GM10847 (cell line): ENCODE measurements around the gene KCNQ1OT1.

Experiments
- POLR2A ChIP-seq: IDR thresholded peaks from 2 replicates; pipeline ENCODE4 v1.6.1; 2011; ENCODE audit not compliant: insufficient read length; ENCODE audit errors: extremely low read depth

KCNQ1OT1 gene

DNA sequence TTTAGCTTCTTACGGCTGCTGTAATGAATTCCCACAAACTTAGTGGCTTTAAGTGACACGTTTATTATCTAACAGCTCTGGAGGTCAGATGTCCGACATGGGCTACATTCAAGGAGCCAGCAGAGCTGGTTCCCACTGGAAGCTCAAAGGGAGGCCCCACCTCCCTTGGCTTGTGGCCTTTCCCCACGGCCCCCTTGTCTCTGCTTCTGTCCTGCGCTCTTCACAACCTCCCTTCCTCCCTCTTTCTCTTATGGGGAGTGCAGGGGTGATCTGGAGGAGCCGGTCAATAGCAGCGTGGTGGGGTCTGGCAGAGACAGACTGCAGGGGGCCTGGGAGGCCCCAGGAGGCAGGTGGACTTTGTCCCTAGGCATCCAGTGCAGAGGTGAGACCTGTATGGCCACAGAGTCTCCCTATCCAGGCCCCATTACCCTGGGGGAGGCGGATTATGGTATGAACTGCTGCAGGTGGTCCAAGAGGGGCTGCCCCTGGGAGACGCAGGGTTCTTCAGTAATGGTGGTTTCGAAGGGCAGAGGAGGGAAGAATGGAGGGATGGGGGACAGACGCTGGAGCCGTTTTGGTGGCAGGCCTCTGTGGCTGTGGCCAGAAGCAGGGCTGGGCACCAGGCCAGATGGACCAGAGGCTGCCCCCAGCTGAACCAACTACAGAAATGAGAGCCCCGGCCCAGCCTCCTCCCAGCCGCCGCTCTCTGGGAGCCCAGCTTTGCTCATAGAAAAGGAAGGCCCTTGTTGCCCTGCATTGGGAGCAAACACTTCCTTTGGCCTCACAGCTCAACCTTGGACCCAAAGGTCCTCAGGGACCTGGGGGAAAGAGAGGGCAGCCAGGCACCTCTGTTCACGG, 30.7 kb upstream of the KCNQ1OT1 start:
- no peak for TF ChIP-seq POLR2A

- no peak for TF ChIP-seq POLR2A
These were observed 30.0 kb upstream of the KCNQ1OT1 start for GRCh38 chr11:2729841-2730240.

DNA sequence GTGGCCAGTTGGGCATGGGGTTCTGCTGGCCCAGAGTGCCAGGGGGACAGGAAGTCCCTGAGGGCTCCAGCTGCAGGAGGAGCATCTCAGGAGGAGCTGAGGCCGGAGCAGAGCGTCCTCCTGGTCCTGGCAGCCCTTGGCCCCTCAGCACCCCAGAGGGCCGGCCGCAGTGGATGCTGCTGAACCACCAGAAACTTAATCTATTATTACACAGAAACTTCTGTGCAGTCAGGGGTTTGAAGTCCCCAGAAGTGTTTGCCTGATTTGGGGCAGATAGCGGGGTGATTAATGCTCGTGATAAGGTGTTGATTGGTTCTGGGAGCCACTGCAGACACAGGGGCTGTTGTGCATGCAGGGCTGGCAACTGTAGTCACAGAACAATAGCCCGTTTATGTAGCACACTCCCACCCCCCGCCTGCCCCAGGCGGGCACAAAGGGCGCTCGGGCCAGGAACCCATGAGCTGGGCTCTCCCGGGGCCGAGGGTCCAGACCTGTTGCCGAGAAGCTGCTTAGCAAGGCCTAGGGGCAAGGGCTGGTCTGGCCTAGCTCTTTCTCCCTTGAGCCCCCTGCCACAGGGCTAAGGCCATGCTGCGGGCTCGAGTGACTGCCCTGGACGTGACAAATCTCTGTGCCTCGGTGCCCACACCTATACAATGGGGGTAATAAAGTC, 29.0 kb upstream of the KCNQ1OT1 start:
- TF ChIP-seq POLR2A, result no peak

DNA sequence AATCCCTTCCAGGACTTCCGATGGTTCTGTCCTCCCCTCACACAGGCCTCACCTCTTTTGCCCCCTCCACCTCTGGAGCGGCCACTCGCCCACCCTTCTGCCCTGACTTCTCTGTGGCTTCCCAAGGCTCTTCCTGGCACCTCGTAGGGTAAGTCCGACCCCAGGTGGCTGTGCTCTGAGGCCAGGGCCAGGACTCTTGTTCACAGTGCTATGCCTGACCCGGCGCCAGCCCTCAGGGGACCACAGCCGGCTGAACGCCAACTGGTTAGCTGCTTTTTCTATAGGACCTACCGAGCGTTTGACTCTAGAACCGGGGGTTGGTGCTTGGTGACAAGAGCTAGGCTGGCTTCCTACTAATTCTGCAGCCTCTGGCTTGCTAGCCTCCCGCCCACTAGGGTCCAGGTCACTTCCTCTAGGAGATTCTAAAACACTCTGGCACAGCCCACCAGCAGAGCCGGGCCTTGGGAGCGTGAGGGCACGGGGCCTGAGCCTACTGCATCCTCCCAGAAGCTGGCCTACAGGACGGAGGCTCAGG, 28.4 kb upstream of the KCNQ1OT1 start:
- TF ChIP-seq POLR2A, result no peak

DNA sequence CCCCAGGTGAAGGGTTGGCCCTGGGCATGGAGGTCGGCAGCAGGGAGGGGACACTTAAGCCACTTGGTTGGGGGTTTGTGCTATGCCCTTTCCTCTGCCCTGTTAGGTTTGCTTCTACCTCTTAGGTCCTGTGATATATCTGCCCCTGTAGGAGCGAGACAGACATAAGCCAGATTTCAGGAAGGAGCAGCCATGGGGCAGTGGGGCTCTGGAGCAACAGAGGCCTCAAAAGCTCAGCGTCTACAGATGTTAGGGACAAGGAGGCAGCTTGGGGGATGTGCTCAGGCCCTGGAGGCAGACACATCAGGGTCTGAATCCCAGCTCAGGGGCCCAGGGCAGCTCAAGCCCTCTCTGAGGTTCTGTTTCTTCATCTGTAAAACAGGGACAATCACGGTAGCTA, 27.2 kb upstream of the KCNQ1OT1 start:
- no peak for TF ChIP-seq POLR2A

DNA sequence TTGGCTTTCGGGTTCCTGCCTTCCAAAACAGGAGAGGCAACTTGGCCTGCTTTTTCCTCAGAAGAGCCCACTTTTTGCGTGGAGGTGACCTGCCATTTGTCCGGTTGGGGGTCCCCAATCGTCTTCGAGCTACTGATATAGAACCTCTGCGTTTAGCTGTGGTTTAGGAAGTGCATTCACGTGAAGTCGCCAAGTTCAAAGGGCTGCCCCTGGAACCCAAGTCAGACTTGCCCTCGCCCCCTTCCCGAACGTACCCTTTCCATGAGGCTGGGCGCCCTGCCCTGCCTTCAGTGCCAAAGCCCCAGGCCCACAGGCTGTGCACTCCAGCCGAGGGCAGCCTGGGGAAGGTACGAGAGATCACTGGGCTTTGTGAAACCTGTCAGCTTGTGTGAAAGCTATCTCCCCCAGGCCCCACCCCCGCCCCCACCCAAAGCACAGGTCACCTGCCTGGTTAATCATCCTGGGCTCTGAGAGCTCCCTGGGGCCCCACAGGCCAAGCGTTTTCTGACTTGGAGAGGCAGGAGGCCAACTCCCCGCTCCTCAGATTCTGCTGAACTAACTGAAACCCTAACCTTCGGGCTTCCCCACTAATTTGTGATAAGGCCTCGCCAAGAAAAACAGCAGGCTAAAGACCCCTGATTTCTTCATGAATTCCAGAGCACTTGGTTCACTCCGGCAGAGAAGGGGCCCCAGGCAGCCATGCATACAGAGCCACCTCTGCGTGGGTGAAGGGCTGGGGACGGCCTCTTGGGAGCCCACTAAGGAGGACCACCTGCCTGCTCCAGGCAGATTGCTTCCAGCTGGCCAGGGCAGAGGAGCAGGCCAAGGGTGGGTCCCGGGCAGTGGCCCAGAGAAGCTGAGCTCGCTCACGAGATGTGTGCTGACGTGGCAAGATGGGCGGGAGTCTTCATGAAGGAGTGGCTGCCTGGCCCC, 25.8 kb upstream of the KCNQ1OT1 start:
- no peak for TF ChIP-seq POLR2A

GRCh38 chr11:2724653-2725367, 25.0 kb upstream of the KCNQ1OT1 start:
- TF ChIP-seq POLR2A, result no peak

GRCh38 chr11:2724104-2724503, 24.3 kb upstream of the KCNQ1OT1 start:
- no peak for TF ChIP-seq POLR2A

DNA sequence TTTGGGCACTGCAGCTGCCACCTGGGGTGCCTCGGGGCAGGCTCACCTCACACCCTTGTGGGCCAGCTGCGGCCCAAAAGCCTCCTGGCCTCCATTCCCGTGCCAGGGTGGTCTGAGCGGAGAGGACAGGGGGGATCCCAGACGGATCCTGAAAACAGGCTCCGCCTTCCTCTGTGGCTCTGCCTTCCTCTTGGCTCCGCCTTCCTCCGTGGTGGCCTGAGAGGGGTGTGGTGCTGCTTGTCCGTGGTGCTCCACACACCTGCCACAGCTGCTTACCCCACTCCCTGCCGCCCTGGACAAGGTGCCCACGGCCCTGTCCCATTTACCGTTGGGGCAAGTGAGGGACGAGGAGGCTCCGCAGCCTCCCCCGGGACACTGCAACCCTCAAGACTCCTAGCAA, 23.2 kb upstream of the KCNQ1OT1 start:
- no peak for TF ChIP-seq POLR2A

GRCh38 chr11:2721210-2721916, 21.6 kb upstream of the KCNQ1OT1 start:
- TF ChIP-seq POLR2A, result no peak

DNA sequence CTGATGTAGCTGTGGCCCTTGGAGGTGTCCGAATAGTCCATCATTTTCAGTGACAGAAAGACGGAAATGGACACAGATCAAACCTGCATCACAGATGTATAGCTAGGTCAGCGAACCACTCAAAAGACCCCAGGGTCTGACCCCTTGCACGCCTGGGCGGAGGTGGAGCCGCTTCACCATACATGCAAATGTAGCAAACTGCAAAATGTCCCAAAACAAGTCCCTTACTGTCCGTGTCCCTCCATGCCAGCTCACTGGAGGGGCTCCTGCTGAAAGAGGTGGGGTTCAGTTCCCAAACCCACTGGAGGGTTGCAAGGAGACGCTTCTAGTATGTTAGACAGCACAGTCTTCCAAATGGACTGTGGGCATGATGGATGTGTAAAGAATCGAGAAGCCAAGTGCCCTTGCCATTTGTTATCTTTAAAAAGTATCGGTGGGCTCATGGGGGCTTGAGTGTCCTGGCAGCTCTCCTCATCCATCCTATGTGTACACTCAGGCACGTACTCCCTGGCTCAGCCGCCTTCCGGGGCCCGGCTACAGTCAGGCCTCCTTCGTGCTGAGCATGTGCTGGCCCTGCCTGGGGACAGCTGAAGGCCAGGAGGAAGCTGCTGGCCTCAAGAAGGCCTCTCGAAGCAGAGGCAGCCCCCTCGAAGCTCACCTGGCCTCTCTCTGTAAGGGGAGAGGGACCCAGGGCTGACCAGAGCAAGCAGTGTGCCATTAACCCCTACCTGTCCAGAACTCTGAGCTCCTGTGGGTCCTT, 20.2 kb upstream of the KCNQ1OT1 start:
- no peak for TF ChIP-seq POLR2A

DNA sequence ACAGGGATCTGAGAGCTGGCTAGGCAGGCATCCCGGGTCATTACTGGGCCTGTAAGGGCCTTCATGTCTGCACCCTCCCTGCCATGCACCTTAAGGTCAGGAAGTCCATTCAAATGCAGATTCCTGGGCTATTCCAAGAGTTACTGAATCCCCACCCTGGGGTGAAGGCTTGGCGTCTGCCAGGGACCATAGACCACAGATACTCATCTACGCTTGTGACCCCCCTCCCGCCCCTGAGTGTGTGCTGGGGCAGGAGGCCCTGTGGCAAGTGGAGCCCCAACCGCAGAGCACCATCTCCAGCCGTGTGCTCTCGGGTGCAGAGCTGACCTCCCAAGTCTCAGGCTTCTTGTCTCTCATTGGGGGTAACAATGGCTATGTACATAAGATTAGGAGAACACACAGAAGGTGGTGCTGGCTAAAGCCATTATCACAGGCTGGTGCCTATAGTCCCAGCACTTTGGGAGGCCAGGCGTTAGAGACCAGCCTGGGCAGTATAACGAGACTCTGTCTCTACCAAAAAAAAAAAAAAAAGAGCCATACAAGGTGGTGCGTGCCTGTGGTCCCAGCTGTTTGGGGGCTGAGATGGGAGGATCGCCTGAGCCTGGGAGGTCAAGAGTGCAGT, 19.1 kb upstream of the KCNQ1OT1 start:
- no peak for TF ChIP-seq POLR2A
